Subcutaneous abdominal adipose tissue (tissue), 5 donors: ENCODE results near the gene CASP14.
"Not testable (repeated sequence)": the region's sequence is repeated elsewhere in the genome, so short reads cannot be mapped to it uniquely, and the experiment has no call there.

Experiments
- H3K27ac ChIP-seq: one replicate; pipeline ENCODE4 v1.7.0; 2013; ENCODE audit warnings: low read depth, mild to moderate bottlenecking, inconsistent platforms, low read length, moderate library complexity
- H3K27me3 ChIP-seq, 5 donors: one replicate each; pipeline ENCODE4 v1.7.0; 2013; ENCODE audit warnings: low read length in 5 of 5, inconsistent platforms in 1 of 5; ENCODE audit not compliant: control insufficient read depth in 5 of 5, insufficient read depth in 4 of 5
- H3K36me3 ChIP-seq, 5 donors: one replicate each; pipeline ENCODE4 v1.7.0; 2013; ENCODE audit warnings: low read length in 5 of 5; ENCODE audit not compliant: control insufficient read depth in 5 of 5, insufficient read depth in 5 of 5
- H3K4me1 ChIP-seq, 5 donors: one replicate each; pipeline ENCODE4 v1.7.0; 2013; ENCODE audit warnings: low read length in 5 of 5, mild to moderate bottlenecking in 3 of 5, moderate library complexity in 1 of 5; ENCODE audit not compliant: control insufficient read depth in 5 of 5, insufficient read depth in 5 of 5
- H3K4me3 ChIP-seq, 5 donors: one replicate each; pipeline ENCODE4 v1.7.0; 2013; ENCODE audit warnings: low read length in 5 of 5, low read depth in 1 of 5
- H3K9ac ChIP-seq, 5 donors: one replicate each; pipeline ENCODE4 v1.7.0; 2013; ENCODE audit warnings: low read length in 5 of 5, mild to moderate bottlenecking in 4 of 5, moderate library complexity in 3 of 5
- H3K9me3 ChIP-seq, 5 donors: one replicate each; pipeline ENCODE4 v1.7.0; 2013; ENCODE audit warnings: low read length in 5 of 5; ENCODE audit not compliant: control insufficient read depth in 5 of 5
- donor health status: healthy.
- donor health status: healthy.
- donor health status: healthy.
- donor health status: healthy.
- donor health status: healthy.

Gene CASP14

GRCh38 chr19:15048885-15049541 lies at the start of gene CASP14:
TSS of gene CASP14 (plus strand) at chr19:15049480. CDS start at chr19:15052252, 2,772 bp downstream.
- no peak within 1 kb of the TSS for H3K9ac ChIP-seq
- H3K27me3 ChIP-seq = peaks cover 4 to 8% (median 6%) of the 10 kb centered on the region in 5 donors
- no peaks in the 10 kb centered on the region for H3K4me1 ChIP-seq
- H3K9me3 ChIP-seq = peaks cover 0 to 4% (median 0%) of the 10 kb centered on the region in 5 donors
- no peaks in the 10 kb centered on the region for H3K36me3 ChIP-seq
- H3K27ac ChIP-seq = no peak within 1 kb of the TSS
- H3K4me3 ChIP-seq = no peak within 1 kb of the TSS

- H3K4me3 ChIP-seq = no peak overlapping the region
Measured at GRCh38 chr19:15008308-15008707, 41.0 kb upstream of the CASP14 start.

GRCh38 chr19:15010501-15011300 lies 38.6 kb upstream of the CASP14 start:
- Histone ChIP-seq H3K9me3 (no peaks in the 10 kb centered on the region), H3K36me3 (no peaks in the 10 kb centered on the region), H3K4me3 (no peak overlapping the region), H3K27ac (no peak overlapping the region), H3K27me3 (peaks cover 12 to 37% (median 19%) of the 10 kb centered on the region in 5 donors), H3K9ac (no peak overlapping the region), H3K4me1 (no peaks in the 10 kb centered on the region)

More at GRCh38 chr19:15008308-15008707, 41.0 kb upstream of the CASP14 start:
- Histone ChIP-seq H3K36me3 (no peaks in the 10 kb centered on the region), H3K27ac (no peak overlapping the region), H3K27me3 (peaks cover 8 to 26% (median 15%) of the 10 kb centered on the region in 5 donors), H3K4me1 (no peaks in the 10 kb centered on the region), H3K9ac (no peak overlapping the region), H3K9me3 (no peaks in the 10 kb centered on the region)

GRCh38 chr19:15014579-15014978 lies 34.7 kb upstream of the CASP14 start:
- H3K4me1 ChIP-seq = no peaks in the 10 kb centered on the region
- peaks cover 10 to 41% (median 19%) of the 10 kb centered on the region in 5 donors for H3K27me3 ChIP-seq

GRCh38 chr19:15015946-15016542 lies 33.2 kb upstream of the CASP14 start:
- peaks cover 3 to 30% (median 10%) of the 10 kb centered on the region in 5 donors for H3K27me3 ChIP-seq
- H3K9ac ChIP-seq = no peak overlapping the region
- no peaks in the 10 kb centered on the region for H3K4me1 ChIP-seq
- no peak overlapping the region for H3K4me3 ChIP-seq
- H3K27ac ChIP-seq = no peak overlapping the region
- H3K36me3 ChIP-seq = no peaks in the 10 kb centered on the region
- no peaks in the 10 kb centered on the region for H3K9me3 ChIP-seq

More at GRCh38 chr19:15014579-15014978, 34.7 kb upstream of the CASP14 start:
- Histone ChIP-seq H3K36me3 (no peaks in the 10 kb centered on the region), H3K9me3 (no peaks in the 10 kb centered on the region), H3K27ac (no peak overlapping the region), H3K9ac (no peak overlapping the region), H3K4me3 (no peak overlapping the region)

GRCh38 chr19:15018836-15019235 lies 30.4 kb upstream of the CASP14 start:
- not testable (repeated sequence) for H3K9me3 ChIP-seq, H3K36me3 ChIP-seq, H3K9ac ChIP-seq, H3K27ac ChIP-seq, H3K4me1 ChIP-seq, H3K4me3 ChIP-seq
- peaks cover 0 to 23% (median 12%) of the 10 kb centered on the region in 5 donors for H3K27me3 ChIP-seq

- Histone ChIP-seq H3K4me1 (no peaks in the 10 kb centered on the region), H3K4me3 (no peak overlapping the region), H3K36me3 (no peaks in the 10 kb centered on the region), H3K9ac (no peak overlapping the region), H3K27ac (no peak overlapping the region), H3K27me3 (peaks cover 0 to 21% (median 19%) of the 10 kb centered on the region in 5 donors), H3K9me3 (no peaks in the 10 kb centered on the region)
Measured at GRCh38 chr19:15021286-15022007, 27.8 kb upstream of the CASP14 start.

- no peak overlapping the region for H3K4me3 ChIP-seq
- H3K27me3 ChIP-seq = peaks cover 0 to 23% (median 19%) of the 10 kb centered on the region in 5 donors
- H3K36me3 ChIP-seq = no peaks in the 10 kb centered on the region
- H3K9ac ChIP-seq = no peak overlapping the region
- no peaks in the 10 kb centered on the region for H3K9me3 ChIP-seq
- no peak overlapping the region for H3K27ac ChIP-seq
- no peaks in the 10 kb centered on the region for H3K4me1 ChIP-seq
Measured at GRCh38 chr19:15022752-15023151, 26.5 kb upstream of the CASP14 start.

- Histone ChIP-seq H3K4me1 (no peaks in the 10 kb centered on the region), H3K4me3 (no peak overlapping the region), H3K9ac (no peak overlapping the region), H3K36me3 (no peaks in the 10 kb centered on the region), H3K27ac (no peak overlapping the region), H3K9me3 (no peaks in the 10 kb centered on the region), H3K27me3 (peaks cover 0 to 23% (median 19%) of the 10 kb centered on the region in 5 donors)
Measured at GRCh38 chr19:15025217-15025616, 24.1 kb upstream of the CASP14 start.
